MM.1S (cell line): ENCODE measurements around the gene SPPL3.

Experiments used
- DNase-seq: peaks from one replicate; pipeline ENCODE4 v3.0.0-alpha.2; 2015
- H2AFZ ChIP-seq: fragments of 300-600 bp; sonication (generic); 2 replicates; pipeline ENCODE4 v1.6.0; 2016; ENCODE audit warnings: antibody characterized with exemption, low read length
- H3F3A ChIP-seq: fragments of 300-600 bp; sonication (generic); 2 replicates; pipeline ENCODE4 v1.6.1; 2016; ENCODE audit warnings: mild to moderate bottlenecking, antibody characterized with exemption, low read length, moderate library complexity, mixed read lengths; ENCODE audit not compliant: insufficient read depth
- H3K27ac ChIP-seq: fragments of 300-600 bp; sonication (generic); 2 replicates; pipeline ENCODE4 v1.5.1; 2016; ENCODE audit warnings: mild to moderate bottlenecking, low read length
- H3K27me3 ChIP-seq: fragments of 300-600 bp; sonication (generic); replicated peaks from 2 replicates; pipeline ENCODE4 v1.6.0; 2016; ENCODE audit warnings: low read length; ENCODE audit not compliant: insufficient read depth
- H3K36me3 ChIP-seq: fragments of 300-600 bp; sonication (generic); replicated peaks from 2 replicates; pipeline ENCODE4 v1.6.1; 2016; ENCODE audit warnings: mild to moderate bottlenecking, low read length, mixed read lengths; ENCODE audit not compliant: insufficient read depth
- H3K4me1 ChIP-seq: fragments of 300-600 bp; sonication (generic); 2 replicates; pipeline ENCODE4 v1.6.1; 2016; ENCODE audit warnings: low read length, mixed read lengths
- H3K4me2 ChIP-seq: fragments of 300-600 bp; sonication (generic); 2 replicates; pipeline ENCODE4 v1.6.0; 2016; ENCODE audit warnings: low read depth, low read length
- H3K4me3 ChIP-seq: fragments of 300-600 bp; sonication (generic); 2 replicates; pipeline ENCODE4 v1.5.1; 2016; ENCODE audit warnings: low read length, mixed read lengths
- H3K79me2 ChIP-seq: fragments of 300-600 bp; sonication (generic); 2 replicates; pipeline ENCODE4 v1.6.1; 2016; ENCODE audit warnings: mixed run types, low read length, mixed read lengths
- H3K9ac ChIP-seq: fragments of 300-600 bp; sonication (generic); 2 replicates; pipeline ENCODE4 v1.6.1; 2016; ENCODE audit warnings: low read length, mixed read lengths
- H3K9me2 ChIP-seq: fragments of 300-600 bp; sonication (generic); replicated peaks from 2 replicates; pipeline ENCODE4 v1.6.1; 2016; ENCODE audit warnings: mild to moderate bottlenecking, low read length, mixed read lengths; ENCODE audit not compliant: insufficient read depth
- H3K9me3 ChIP-seq: fragments of 300-600 bp; sonication (generic); replicated peaks from 2 replicates; pipeline ENCODE4 v1.6.1; 2016; ENCODE audit warnings: mild to moderate bottlenecking, low read length, mixed read lengths; ENCODE audit not compliant: insufficient read depth
- H4K20me1 ChIP-seq: fragments of 300-600 bp; sonication (generic); 2 replicates; pipeline ENCODE4 v1.6.1; 2016; ENCODE audit warnings: mild to moderate bottlenecking, low read length, moderate library complexity, mixed read lengths; ENCODE audit not compliant: insufficient read depth
- EZH2 ChIP-seq: fragments of 300-600 bp; sonication (generic); optimal IDR thresholded peaks from 2 replicates; pipeline ENCODE3; 2017; ENCODE audit warnings: low read depth, mild to moderate bottlenecking, antibody characterized with exemption, low read length, mixed read lengths
- EZH2phosphoT487 ChIP-seq: fragments of 300-600 bp; sonication (generic); IDR thresholded peaks from 2 replicates; pipeline ENCODE4 v1.6.1; 2018; ENCODE audit warnings: antibody characterized with exemption, low read length
- TF ChIP-seq, protein P1 (sequence below): fragments of 300-600 bp; sonication (generic); IDR thresholded peaks from 2 replicates; pipeline ENCODE4 v1.5.1; 2016; ENCODE audit warnings: antibody characterized with exemption, low read length, mixed read lengths

SPPL3 gene

DNA sequence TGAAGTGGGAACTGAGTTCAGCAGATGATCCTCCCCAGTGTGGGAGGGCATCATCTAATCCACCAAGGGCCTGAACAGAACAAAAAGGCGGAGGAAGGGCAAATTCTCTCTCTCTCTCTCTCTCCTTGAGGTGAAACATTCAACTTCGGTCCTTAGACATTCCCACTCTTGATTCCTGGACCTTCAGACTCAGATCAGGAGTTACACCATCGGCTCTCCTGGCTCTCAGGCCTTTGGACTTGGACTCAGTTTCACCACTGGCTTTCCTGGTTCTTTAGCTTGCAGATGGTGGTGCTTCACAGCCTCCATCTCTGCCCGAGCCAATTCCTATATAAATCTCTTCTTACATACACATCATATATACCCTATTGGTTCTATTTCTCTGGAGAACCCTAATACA lies 73.2 kb downstream of the SPPL3 start:
- no peak for DNase-seq
- no peak overlapping the region for H2AFZ ChIP-seq
- H3K9ac ChIP-seq, result no peak overlapping the region
- H3K27me3 ChIP-seq, result no peaks in the 10 kb centered on the region
- TF ChIP-seq EZH2phosphoT487, result no peak
- no peak for TF ChIP-seq EZH2
- TF ChIP-seq, protein P1, sequence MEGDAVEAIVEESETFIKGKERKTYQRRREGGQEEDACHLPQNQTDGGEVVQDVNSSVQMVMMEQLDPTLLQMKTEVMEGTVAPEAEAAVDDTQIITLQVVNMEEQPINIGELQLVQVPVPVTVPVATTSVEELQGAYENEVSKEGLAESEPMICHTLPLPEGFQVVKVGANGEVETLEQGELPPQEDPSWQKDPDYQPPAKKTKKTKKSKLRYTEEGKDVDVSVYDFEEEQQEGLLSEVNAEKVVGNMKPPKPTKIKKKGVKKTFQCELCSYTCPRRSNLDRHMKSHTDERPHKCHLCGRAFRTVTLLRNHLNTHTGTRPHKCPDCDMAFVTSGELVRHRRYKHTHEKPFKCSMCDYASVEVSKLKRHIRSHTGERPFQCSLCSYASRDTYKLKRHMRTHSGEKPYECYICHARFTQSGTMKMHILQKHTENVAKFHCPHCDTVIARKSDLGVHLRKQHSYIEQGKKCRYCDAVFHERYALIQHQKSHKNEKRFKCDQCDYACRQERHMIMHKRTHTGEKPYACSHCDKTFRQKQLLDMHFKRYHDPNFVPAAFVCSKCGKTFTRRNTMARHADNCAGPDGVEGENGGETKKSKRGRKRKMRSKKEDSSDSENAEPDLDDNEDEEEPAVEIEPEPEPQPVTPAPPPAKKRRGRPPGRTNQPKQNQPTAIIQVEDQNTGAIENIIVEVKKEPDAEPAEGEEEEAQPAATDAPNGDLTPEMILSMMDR, result no peak
- H3F3A ChIP-seq, result peaks cover 32% of the 10 kb centered on the region
- H3K9me3 ChIP-seq, result no peaks in the 10 kb centered on the region
- H3K4me2 ChIP-seq, result no peak overlapping the region
- H3K27ac ChIP-seq, result peak overlapping the region; percentile 32; the same call in 1 of the 2 replicates
- no peaks in the 10 kb centered on the region for H4K20me1 ChIP-seq
- H3K9me2 ChIP-seq, result no peaks in the 10 kb centered on the region
- peaks cover 67% of the 10 kb centered on the region for H3K79me2 ChIP-seq
- peaks cover 46% of the 10 kb centered on the region for H3K4me1 ChIP-seq
- H3K36me3 ChIP-seq, result no peaks in the 10 kb centered on the region
- H3K4me3 ChIP-seq, result no peak overlapping the region

DNA sequence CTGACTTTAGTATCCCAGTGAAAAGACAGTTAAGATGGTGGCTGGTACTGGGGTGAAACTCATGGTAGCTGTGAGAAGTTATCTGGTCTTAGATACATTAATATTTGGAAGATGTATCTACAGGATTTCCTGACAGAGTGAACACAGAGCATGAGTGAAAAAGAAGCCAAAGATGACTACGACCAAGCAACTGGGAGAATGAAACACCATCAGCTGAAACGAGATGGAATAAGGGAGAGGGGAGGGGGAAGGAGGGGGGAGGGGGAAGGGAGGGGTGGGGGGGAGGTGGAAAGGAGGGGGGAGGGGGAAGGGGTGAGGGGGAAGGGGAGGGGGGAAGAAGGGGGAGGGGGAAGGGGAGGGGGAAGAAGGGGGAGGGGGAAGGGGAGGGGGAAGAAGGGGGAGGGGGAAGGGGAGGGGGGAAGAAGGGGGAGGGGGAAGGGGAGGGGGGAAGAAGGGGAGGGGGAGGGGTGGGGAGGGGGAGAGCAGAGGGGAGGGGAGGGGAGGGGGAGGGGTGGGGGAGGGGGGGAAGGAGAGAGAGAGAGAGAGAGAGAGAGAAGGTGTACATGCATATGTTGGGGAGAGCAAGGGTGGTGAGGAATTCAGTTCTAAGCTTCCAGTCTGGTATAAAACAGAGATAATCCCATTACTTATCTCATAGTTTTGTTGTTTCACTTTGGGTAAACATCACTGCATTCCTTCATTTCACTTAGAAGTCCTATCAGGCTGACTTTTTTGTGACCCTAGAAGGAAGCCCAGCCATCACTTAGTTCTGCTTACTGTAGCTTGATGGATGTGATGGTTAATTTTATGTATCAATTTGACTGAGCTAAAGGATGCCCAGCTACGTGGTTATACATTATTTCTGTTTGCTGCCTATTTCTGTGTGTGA lies 73.9 kb downstream of the SPPL3 start:
- Histone ChIP-seq H3K27me3 (no peaks in the 10 kb centered on the region), H3F3A (peaks cover 32% of the 10 kb centered on the region), H3K27ac (peak overlapping the region; percentile 76; the same call in 1 of the 2 replicates), H3K4me2 (no peak overlapping the region), H3K36me3 (no peaks in the 10 kb centered on the region), H3K4me3 (no peak overlapping the region), H3K9me3 (no peaks in the 10 kb centered on the region), H3K4me1 (peaks cover 39% of the 10 kb centered on the region), H2AFZ (no peak overlapping the region), H3K79me2 (peaks cover 66% of the 10 kb centered on the region), H3K9me2 (no peaks in the 10 kb centered on the region), H4K20me1 (no peaks in the 10 kb centered on the region), H3K9ac (no peak overlapping the region)
- TF ChIP-seq, protein P1, result no peak
- no peak for TF ChIP-seq EZH2
- no peak for TF ChIP-seq EZH2phosphoT487
- DNase-seq, result no peak

DNA sequence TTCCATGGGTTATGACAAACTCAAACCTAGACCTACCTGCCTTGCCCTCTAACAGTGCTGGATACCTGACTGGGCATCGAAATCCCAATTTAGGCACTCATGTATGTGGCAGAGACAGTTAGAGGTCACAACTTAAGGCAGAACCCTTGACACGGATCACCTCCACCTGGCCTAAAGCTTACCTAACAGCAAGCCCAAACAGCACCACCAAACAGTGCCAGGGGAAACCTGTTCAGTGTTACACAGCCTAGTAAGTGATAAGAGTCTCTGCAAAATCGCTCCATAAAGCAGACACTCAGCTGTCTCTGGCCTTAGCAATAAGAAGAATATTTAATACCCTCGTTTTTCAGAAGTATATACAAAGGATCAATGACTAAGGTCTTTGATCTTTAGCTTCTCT lies 77.8 kb downstream of the SPPL3 start:
- H3K9ac ChIP-seq, result no peak overlapping the region
- H3K27me3 ChIP-seq, result no peaks in the 10 kb centered on the region
- H3K9me2 ChIP-seq, result no peaks in the 10 kb centered on the region
- no peak overlapping the region for H3K4me2 ChIP-seq
- no peaks in the 10 kb centered on the region for H3K36me3 ChIP-seq
- no peak for DNase-seq
- H3K27ac ChIP-seq, result no peak overlapping the region
- H4K20me1 ChIP-seq, result no peaks in the 10 kb centered on the region
- no peak overlapping the region for H2AFZ ChIP-seq
- H3K4me3 ChIP-seq, result no peak overlapping the region
- TF ChIP-seq EZH2phosphoT487 (no peak), EZH2 (no peak)
- TF ChIP-seq, protein P1, result no peak
- H3K79me2 ChIP-seq, result peaks cover 74% of the 10 kb centered on the region
- no peaks in the 10 kb centered on the region for H3K9me3 ChIP-seq
- 0 out of 2 replicates have a peak, but pooled peaks cover 4% of the 10 kb centered on the region for H3F3A ChIP-seq
- H3K4me1 ChIP-seq, result peaks cover 15% of the 10 kb centered on the region
